PFSK-1 (cell line): ENCODE data around the gene ATG16L1.

Experiments
- POLR2AphosphoS5 ChIP-seq: IDR thresholded peaks from 2 replicates; pipeline ENCODE4 v1.6.1; 2012; ENCODE audit warnings: low read depth, mild to moderate bottlenecking, control low read depth, low read length, moderate library complexity
- REST ChIP-seq, 2 experiments: IDR thresholded peaks; 2 replicates each; pipeline versions ENCODE4 v1.6.1 to v1.8.0; 2011 to 2012; ENCODE audit warnings: low read depth in 2 of 2, low read length in 2 of 2, control low read depth in 1 of 2, inconsistent platforms in 1 of 2, mild to moderate bottlenecking in 1 of 2, moderate library complexity in 1 of 2; ENCODE audit not compliant: insufficient read depth in 1 of 2
- SIN3A ChIP-seq: IDR thresholded peaks from 2 replicates; pipeline ENCODE4 v1.6.1; 2012; ENCODE audit warnings: mild to moderate bottlenecking, low read length, moderate library complexity, borderline replicate concordance; ENCODE audit not compliant: insufficient read depth
- TAF1 ChIP-seq: IDR thresholded peaks from 2 replicates; pipeline ENCODE4 v1.6.1; 2012; ENCODE audit warnings: low read length, control low read depth, borderline replicate concordance; ENCODE audit not compliant: insufficient read depth

- TF ChIP-seq TAF1 (no peak), REST (IDR thresholded peaks at IDR 0.05; ENCODE audit: insufficient read depth in 1 of 2, low read depth in 2 of 2, low read length in 2 of 2) (no peak), SIN3A (no peak), POLR2AphosphoS5 (no peak)
Observed at GRCh38 chr2:233281992-233282603, 30.6 kb downstream of the ATG16L1 start.
